Fibroblast of villous mesenchyme (primary cell): ENCODE data around the gene CACNA1H. TPM values are rescaled to one million over a fixed set of nuclear protein-coding genes. Genes with fewer than 3 reads are reported as not detected.

ENCODE experiments used
- DNase-seq: peaks from one replicate; pipeline ENCODE4 v3.0.0-alpha.2; 2010; ENCODE audit warnings: low read depth
- H3K4me3 ChIP-seq: 2 replicates; pipeline ENCODE4 v1.5.1; 2011; ENCODE audit warnings: low read depth, mild to moderate bottlenecking, low read length
- total RNA-seq: library from RNA; depleted of rRNA; stranded (reverse); fragments of >200 nt; gene quantifications from 2 replicates; pipeline ENCODE4 v1.2.3, GENCODE V29; 2012
- TF ChIP-seq, protein P1 (sequence below): IDR thresholded peaks from 2 replicates; pipeline ENCODE4 v1.5.1; 2012; ENCODE audit warnings: low read depth, mild to moderate bottlenecking, low read length; ENCODE audit not compliant: insufficient read depth

The CACNA1H gene
- total RNA-seq, 1 donor = 11.7 TPM

DNA sequence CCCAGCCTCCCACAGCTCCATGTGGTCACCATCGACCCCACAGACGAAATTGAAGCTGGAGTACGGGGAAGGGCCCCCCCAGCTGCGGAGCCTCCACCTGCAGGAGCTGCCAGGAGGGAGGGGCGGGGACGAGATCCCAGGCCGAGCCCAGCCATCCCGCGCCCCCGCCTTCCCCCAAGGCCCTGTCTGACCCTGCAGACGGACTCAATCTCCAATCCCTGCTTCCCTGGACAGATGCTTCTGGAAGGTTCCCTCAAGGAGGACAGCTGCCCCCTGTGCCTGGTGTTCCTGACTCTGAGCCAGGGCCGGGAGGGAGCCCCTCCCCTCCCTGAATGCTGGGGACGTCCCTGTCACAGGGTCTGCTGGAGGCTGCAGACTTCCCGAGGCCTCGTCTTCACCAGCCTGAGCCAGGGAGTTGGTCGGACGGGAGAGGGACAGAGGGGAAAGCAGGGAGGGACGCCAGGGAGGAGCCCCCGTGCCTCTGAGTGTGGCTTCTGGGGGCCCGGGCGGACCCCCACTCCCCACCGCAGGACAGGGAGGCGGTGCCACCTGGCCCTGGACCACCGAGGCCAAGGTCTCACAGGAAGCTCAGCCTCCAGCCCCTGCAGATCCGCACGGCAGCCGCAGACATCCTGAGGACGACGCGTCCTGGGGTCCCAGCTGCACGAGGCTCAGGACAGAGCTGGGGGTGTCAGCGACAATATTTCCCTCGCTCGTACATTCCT, 35.6 kb upstream of the CACNA1H start:
- DNase-seq = no peak
- TF ChIP-seq, protein P1, sequence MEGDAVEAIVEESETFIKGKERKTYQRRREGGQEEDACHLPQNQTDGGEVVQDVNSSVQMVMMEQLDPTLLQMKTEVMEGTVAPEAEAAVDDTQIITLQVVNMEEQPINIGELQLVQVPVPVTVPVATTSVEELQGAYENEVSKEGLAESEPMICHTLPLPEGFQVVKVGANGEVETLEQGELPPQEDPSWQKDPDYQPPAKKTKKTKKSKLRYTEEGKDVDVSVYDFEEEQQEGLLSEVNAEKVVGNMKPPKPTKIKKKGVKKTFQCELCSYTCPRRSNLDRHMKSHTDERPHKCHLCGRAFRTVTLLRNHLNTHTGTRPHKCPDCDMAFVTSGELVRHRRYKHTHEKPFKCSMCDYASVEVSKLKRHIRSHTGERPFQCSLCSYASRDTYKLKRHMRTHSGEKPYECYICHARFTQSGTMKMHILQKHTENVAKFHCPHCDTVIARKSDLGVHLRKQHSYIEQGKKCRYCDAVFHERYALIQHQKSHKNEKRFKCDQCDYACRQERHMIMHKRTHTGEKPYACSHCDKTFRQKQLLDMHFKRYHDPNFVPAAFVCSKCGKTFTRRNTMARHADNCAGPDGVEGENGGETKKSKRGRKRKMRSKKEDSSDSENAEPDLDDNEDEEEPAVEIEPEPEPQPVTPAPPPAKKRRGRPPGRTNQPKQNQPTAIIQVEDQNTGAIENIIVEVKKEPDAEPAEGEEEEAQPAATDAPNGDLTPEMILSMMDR = no peak

DNA sequence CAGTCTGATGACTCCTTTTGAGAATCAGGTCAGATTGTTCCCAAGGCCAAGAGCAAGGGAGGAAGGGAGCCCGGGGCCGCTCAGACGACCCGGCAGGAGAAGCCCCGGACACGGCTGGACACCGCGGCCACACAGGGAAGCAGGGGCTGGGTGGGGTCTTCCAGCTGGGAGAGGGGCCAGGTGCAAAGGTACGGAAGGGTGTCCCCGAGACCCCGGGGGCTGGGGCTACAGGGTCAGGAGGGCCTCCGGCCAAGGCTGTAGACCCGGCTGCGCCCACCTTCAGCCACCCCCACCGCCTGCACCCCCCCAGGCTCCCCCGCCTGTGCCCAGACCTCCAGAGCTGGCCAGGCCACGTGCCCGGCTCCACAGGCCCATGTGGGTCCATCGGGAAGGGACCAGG, 35.0 kb upstream of the CACNA1H start:
- DNase-seq = no peak
- no peak overlapping the region for H3K4me3 ChIP-seq
- TF ChIP-seq, protein P1 = no peak

More for the DNA sequence above, 35.6 kb upstream of the CACNA1H start:
- H3K4me3 ChIP-seq = no peak overlapping the region

DNA sequence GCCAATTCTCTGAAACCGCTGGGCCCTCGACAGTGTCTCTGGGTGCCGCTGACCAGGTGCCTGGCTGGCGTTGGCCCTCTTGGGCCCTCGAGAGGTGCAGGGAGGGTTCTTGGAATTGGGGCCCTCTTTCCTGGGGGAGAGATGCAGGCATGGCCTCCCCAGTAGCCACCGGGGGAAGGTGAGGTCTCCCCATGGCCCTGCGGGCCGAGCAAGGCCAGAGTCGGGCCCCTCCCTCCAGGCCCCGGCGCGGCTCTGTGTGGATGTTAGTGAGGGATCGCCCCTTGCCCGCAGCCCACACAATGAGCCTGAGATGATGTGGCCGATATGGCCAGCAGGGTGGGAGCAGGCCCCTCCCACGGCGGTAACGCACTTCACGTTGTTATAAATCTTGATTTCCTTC, 33.8 kb upstream of the CACNA1H start:
- no peak for DNase-seq
- no peak overlapping the region for H3K4me3 ChIP-seq
- TF ChIP-seq, protein P1 = no peak

DNA sequence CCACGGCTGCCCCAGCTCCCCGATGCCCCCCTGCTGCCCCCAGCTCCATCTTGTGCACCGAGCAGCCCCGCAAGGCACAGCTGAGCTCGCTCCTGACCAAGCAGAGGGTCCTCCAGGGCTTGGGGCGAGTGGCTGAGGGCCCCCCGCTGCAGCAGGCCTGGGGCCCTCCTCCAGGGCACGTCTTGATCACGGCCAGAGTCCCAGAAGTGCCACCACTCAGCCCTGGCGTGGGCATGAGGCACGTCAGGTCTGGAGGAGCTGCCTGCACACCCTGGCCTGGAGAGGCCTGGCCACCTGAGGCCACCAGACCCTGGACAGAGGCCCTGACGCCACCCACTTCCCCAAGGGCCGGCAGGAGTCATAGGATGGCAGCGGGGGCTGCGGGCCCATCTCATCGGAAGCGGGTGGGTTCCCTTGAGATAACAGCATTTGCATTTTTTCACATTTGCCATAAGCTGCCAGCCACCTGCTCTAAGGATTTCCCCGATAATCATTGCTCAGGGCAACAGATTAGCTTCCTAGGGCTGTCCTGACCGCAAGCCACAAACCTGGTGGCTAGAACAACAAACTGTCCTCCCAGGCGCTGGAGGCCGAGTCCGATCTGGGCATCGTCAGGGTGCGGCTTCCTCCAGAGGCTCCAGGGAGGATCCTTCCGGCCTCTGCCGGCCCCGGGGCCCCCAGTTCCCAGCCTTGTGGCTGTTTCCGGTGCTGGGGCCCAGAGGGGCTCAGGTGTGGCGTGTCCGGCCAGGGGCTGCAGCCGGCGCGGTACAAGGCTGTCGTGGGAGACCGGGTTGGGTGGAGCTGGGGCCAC, 32.9 kb upstream of the CACNA1H start:
- TF ChIP-seq, protein P1 = no peak
- no peak for DNase-seq

DNA sequence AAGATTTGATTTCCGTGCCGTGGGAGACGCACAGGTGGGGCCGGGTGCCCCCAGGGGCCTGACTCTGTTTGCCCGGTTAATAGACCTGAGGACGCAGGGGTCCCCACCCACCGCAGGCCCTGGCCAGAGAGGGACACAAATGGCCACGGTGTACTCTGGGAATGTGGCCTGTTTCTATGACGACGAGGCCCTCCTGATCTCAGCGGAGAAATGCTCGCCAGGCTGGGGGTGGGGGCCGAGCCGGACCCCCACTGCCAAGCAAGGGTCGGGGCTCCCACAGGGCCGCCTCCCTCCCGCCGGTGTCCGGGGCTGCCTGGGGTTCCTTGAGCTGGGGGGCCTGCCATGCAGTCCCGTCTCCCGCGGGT, 32.3 kb upstream of the CACNA1H start:
- TF ChIP-seq, protein P1 = no peak
- no peak overlapping the region for H3K4me3 ChIP-seq
- no peak for DNase-seq

More for the DNA sequence above, 32.9 kb upstream of the CACNA1H start:
- H3K4me3 ChIP-seq = no peak overlapping the region

DNA sequence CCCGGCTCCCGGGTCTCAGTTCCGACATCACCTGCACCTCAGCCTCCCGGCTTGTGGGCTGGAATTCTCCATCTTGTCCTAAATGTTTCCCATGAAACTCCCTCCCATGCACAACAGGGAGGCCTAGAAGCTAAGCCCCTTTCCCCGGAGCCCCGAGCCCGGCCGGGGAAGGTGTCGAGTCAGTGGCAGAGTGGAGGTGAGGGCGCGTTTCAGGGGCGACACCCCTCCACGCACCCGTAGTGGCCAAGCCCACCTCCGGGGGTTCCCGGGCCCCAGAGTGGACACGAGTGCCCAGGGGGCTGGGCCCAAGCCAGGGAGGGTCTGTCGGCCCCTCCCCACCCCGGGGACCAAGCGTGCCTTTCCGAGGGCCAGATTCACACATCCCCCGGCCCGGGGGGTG, 31.9 kb upstream of the CACNA1H start:
- H3K4me3 ChIP-seq = no peak overlapping the region
- TF ChIP-seq, protein P1 = no peak
- DNase-seq = no peak
